HTERT RPE-1 (cell line): ENCODE data around the gene CDC42SE1.

Source experiments
- in situ Hi-C: fragments of 300-500 bp; cut with MboI; formaldehyde crosslinking; loops from 4 replicates; pipeline ENCODE4 v1.14.3; 2020; ENCODE audit warnings: low sequenced_read_pairs

The CDC42SE1 gene

GRCh38 chr1:151054971-151055547, 4.4 kb downstream of the CDC42SE1 start:
- in situ Hi-C loops = no loop called here

- in situ Hi-C loops = no loop called here
Observed at GRCh38 chr1:151051356-151052009, 7.9 kb downstream of the CDC42SE1 start.

- in situ Hi-C loops = no loop called here
Observed at GRCh38 chr1:151050051-151050688, 9.3 kb downstream of the CDC42SE1 start.

GRCh38 chr1:151049458-151049857, 10.0 kb downstream of the CDC42SE1 start:
- in situ Hi-C loops = no loop called here

GRCh38 chr1:151048645-151049032, 10.8 kb downstream of the CDC42SE1 start:
- in situ Hi-C loops = no loop called here

DNA sequence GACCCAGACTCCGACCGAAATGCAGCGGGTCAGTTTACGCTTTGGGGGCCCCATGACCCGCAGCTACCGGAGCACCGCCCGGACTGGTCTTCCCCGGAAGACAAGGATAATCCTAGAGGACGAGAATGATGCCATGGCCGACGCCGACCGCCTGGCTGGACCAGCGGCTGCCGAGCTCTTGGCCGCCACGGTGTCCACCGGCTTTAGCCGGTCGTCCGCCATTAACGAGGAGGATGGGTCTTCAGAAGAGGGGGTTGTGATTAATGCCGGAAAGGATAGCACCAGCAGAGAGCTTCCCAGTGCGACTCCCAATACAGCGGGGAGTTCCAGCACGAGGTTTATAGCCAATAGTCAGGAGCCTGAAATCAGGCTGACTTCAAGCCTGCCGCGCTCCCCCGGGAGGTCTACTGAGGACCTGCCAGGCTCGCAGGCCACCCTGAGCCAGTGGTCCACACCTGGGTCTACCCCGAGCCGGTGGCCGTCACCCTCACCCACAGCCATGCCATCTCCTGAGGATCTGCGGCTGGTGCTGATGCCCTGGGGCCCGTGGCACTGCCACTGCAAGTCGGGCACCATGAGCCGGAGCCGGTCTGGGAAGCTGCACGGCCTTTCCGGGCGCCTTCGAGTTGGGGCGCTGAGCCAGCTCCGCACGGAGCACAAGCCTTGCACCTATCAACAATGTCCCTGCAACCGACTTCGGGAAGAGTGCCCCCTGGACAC, 11.3 kb downstream of the CDC42SE1 start:
- in situ Hi-C loops = no loop called here

DNA sequence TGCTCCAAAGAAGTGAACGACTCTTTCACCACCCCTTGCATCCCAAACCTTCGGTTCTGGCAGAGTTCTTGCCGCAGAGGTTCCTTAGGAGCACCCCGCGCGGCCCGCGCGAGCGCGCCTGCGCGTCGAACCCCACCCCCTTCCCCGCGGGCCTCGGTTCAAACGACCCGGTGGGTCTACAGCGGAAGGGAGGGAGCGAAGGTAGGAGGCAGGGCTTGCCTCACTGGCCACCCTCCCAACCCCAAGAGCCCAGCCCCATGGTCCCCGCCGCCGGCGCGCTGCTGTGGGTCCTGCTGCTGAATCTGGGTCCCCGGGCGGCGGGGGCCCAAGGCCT, 11.9 kb downstream of the CDC42SE1 start, which contains the start of gene C1orf56:
C1orf56 (plus strand) TSS at position 161 of the 334 bp plus-strand sequence; CDS start at position 258, 97 bp downstream.
- in situ Hi-C loops = no loop called here

DNA sequence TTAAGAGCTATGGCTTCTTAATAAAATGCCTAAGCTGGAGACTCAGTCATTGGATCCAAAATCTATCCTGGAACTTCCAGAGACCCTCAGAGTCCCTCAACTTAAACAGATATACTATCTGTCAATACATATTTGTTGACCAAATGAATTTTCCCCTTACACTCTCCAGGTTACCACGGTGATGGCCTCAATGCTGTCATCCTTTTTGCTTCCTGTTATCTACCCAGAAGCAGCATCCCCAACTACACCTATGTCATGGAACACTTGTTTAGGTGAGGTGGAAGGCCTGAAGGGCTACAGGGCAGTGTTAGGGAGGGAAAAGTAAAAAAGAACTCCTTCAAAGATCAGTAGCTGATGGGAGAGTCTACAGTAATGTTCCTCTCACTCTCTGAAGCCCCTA, 16.3 kb downstream of the CDC42SE1 start:
- in situ Hi-C loops = no loop called here

GRCh38 chr1:151039521-151039920, 19.9 kb downstream of the CDC42SE1 start:
- in situ Hi-C loops = no loop called here

DNA sequence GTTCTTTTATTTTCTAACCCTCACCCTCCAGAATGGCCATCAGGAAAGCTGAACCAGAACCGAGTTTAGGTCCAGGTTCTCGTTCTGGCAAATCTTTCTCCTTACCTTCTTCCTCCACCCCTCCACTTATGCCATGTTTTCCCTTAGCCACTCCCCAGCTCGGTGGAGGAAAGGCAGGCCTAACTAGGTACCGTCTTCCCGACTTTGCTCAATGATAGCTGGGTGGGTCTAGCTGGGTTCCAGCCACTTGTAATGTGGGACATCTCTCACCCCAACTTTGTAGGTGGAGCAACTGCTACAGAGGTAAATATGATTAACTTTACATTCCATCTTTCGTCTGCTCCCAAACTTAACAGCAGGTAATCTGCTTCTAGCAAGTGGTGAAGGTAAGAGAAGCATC, 22.4 kb downstream of the CDC42SE1 start:
- in situ Hi-C loops = no loop called here

- in situ Hi-C loops = no loop called here
Observed at GRCh38 chr1:151036356-151036755, 23.1 kb downstream of the CDC42SE1 start, which contains the start of gene BNIPL. Gene BNIPL (plus strand): TSS chr1:151036586. CDS start chr1:151036726, 140 bp downstream.

GRCh38 chr1:151035167-151035566, 24.3 kb downstream of the CDC42SE1 start:
- in situ Hi-C loops = no loop called here

DNA sequence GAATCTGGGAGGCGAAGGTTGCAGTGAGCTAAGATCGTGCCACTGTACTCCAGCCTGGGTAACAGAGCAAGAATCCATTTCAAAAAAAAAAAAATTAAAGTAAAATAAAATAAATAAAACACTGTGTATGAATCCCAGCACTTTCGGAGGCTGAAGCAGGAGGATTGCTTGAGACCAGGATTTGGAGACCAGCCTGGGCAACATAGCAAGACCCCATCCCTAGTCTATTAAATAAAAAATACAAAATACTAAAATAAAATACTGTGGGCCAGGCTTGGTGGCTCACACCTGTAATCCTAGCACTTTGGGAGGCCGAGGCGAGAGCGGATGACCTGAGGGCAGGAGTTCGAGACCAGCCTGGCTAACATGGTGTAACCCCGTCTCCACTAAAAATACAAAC, 27.3 kb downstream of the CDC42SE1 start:
- in situ Hi-C loops = no loop called here

GRCh38 chr1:151026460-151026859, 33.0 kb downstream of the CDC42SE1 start:
- in situ Hi-C loops = no loop called here

DNA sequence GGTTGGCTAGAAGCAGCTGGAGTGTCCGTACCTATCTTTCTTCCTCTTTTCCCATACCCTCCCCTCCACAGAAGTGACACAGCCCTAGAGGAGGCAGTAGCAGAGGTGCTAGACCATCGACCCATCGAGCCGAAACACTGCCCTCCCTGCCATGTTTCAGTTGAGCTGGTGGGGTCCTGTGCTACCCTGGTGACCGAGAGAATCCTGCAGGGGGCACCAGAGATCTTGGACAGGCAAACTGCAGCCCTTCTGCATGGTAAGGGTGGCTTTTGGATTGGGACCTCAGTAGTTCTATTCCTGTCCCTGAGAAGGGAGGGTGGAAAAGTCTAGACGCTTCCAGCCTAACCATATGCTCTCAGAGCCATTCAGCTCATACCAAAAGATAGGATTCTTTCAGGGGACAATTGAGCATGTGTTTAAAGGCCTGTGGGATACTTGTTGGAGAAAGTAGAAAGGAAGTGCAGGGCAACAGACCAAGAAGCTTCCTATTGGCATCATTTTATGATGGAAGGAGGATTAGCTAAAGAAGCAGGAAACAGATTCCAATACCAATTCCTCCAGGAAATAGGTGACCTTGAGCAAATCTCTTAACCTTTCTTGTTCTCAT, 34.8 kb downstream of the CDC42SE1 start:
- in situ Hi-C loops = no loop called here

GRCh38 chr1:151013518-151013917, 45.9 kb downstream of the CDC42SE1 start:
- in situ Hi-C loops = no loop called here

DNA sequence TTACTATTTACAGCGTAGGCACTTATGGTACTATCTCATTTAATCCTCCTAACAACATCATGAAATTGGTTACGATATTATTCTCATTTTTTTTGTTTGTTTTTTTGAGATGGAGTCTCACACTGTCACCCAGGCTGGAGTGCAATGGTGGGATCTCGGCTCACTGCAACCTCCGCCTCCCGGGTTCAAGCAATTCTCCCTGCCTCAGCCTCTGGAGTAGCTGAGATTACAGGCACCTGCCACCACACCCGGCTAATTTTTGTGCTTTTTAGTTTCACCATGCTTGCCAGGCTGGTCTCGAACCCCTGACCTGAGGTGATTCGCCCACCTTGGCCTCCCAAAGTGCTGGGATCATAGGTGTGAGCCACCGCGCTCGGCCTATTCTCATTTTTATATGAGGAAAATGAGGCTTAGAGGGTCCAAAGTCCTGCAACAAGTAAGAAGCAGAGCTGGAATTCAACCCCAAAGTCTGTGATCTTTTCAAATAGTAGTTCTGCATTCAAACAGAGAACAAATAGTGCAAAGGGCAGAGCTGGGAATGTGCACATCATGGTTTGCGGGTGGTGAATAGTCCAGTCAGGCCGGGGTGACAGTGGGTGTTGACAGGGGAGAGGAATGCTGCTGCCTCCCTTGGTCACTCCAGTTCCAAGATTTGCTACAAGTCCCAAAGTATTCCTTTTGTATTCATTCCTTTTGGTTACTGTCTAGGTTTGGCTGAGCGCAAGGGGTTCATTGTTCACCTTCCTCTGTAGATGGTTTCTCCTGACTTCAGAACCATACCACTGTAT, 46.5 kb downstream of the CDC42SE1 start:
- in situ Hi-C loops = no loop called here

- in situ Hi-C loops = no loop called here
Observed at GRCh38 chr1:151011154-151011850, 48.1 kb downstream of the CDC42SE1 start.

- in situ Hi-C loops = no loop called here
Observed at GRCh38 chr1:151010346-151010726, 49.1 kb downstream of the CDC42SE1 start.
